HL-60 (cell line): ENCODE data around the gene TNPO3.

Experiments
- SPI1 ChIP-seq: IDR thresholded peaks from 2 replicates; pipeline ENCODE4 v1.6.1; 2012; ENCODE audit warnings: low read depth, mild to moderate bottlenecking, borderline replicate concordance
- TF ChIP-seq, protein P1 (sequence below): IDR thresholded peaks from 2 replicates; pipeline ENCODE4 v1.6.1; 2012; ENCODE audit warnings: low read depth; ENCODE audit not compliant: insufficient replicate concordance
- TF ChIP-seq, protein P2 (sequence below): IDR thresholded peaks from one replicate; pipeline ENCODE4 v1.5.1; 2011; ENCODE audit warnings: low read length, control low read depth, inconsistent platforms; ENCODE audit not compliant: insufficient read depth

DNA sequence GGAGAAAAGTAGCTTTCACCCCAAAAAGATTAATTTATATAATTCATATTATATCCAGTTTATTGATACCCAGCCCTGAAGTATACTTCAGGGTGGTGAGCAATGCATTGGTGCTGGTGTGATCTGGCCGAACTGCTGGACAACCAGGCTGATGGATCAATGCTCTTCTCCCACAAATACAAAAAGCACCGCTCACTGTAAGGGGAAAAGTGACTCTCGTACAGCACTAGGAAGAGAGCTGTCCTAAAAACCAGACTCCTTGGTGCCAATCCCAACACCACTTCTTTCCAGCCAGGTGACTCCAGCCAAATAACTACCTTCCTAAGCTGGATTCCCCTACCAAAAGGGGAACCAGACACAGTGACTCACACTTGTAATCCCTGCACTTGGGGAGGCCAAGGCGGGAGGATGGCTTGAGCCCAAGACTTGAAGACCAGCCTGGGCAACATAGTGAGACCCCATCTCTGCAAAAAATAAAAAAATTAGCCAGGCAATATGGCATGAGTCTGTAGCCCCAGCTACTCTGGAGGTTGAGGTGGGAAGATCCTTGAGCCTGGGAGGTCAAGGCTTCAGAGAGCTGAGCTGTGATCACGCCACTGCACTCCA is 13.1 kb upstream of the TNPO3 start:
- TF ChIP-seq, protein P1, sequence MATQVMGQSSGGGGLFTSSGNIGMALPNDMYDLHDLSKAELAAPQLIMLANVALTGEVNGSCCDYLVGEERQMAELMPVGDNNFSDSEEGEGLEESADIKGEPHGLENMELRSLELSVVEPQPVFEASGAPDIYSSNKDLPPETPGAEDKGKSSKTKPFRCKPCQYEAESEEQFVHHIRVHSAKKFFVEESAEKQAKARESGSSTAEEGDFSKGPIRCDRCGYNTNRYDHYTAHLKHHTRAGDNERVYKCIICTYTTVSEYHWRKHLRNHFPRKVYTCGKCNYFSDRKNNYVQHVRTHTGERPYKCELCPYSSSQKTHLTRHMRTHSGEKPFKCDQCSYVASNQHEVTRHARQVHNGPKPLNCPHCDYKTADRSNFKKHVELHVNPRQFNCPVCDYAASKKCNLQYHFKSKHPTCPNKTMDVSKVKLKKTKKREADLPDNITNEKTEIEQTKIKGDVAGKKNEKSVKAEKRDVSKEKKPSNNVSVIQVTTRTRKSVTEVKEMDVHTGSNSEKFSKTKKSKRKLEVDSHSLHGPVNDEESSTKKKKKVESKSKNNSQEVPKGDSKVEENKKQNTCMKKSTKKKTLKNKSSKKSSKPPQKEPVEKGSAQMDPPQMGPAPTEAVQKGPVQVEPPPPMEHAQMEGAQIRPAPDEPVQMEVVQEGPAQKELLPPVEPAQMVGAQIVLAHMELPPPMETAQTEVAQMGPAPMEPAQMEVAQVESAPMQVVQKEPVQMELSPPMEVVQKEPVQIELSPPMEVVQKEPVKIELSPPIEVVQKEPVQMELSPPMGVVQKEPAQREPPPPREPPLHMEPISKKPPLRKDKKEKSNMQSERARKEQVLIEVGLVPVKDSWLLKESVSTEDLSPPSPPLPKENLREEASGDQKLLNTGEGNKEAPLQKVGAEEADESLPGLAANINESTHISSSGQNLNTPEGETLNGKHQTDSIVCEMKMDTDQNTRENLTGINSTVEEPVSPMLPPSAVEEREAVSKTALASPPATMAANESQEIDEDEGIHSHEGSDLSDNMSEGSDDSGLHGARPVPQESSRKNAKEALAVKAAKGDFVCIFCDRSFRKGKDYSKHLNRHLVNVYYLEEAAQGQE, result no peak
- TF ChIP-seq, protein P2, sequence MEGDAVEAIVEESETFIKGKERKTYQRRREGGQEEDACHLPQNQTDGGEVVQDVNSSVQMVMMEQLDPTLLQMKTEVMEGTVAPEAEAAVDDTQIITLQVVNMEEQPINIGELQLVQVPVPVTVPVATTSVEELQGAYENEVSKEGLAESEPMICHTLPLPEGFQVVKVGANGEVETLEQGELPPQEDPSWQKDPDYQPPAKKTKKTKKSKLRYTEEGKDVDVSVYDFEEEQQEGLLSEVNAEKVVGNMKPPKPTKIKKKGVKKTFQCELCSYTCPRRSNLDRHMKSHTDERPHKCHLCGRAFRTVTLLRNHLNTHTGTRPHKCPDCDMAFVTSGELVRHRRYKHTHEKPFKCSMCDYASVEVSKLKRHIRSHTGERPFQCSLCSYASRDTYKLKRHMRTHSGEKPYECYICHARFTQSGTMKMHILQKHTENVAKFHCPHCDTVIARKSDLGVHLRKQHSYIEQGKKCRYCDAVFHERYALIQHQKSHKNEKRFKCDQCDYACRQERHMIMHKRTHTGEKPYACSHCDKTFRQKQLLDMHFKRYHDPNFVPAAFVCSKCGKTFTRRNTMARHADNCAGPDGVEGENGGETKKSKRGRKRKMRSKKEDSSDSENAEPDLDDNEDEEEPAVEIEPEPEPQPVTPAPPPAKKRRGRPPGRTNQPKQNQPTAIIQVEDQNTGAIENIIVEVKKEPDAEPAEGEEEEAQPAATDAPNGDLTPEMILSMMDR, result no peak
- no peak for TF ChIP-seq SPI1
